Type B pancreatic cell (in vitro differentiated cells): ENCODE results near the gene CIC. TPM values are rescaled to one million over a fixed set of nuclear protein-coding genes. Genes with fewer than 3 reads are reported as not detected.

ENCODE experiments used
- DNase-seq: peaks from one replicate; pipeline ENCODE4 v3.0.0; 2021; ENCODE audit warnings: mixed read lengths; ENCODE audit not compliant: unreplicated experiment; ENCODE audit errors: extremely low spot score
- H3K27ac Mint-ChIP-seq: 2 replicates; pipeline ENCODE4 v1.8.0; 2021; ENCODE audit warnings: mild to moderate bottlenecking, mixed read lengths
- H3K27me3 Mint-ChIP-seq: 2 replicates; pipeline ENCODE4 v1.8.0; 2021; ENCODE audit warnings: mixed read lengths
- H3K36me3 Mint-ChIP-seq: 2 replicates; pipeline ENCODE4 v1.8.0; 2021; ENCODE audit warnings: mixed read lengths
- H3K4me1 Mint-ChIP-seq: one replicate; pipeline ENCODE4 v1.8.0; 2021; ENCODE audit warnings: mixed read lengths; ENCODE audit not compliant: unreplicated experiment
- H3K4me3 Mint-ChIP-seq: 2 replicates; pipeline ENCODE4 v1.8.0; 2021; ENCODE audit warnings: mild to moderate bottlenecking, mixed read lengths
- H3K9me3 Mint-ChIP-seq: 2 replicates; pipeline ENCODE4 v1.8.0; 2021; ENCODE audit warnings: mixed read lengths
- CTCF ChIP-seq: fragments of 200-600 bp; sonication (generic); conservative IDR thresholded peaks from 2 replicates; pipeline ENCODE4 v1.5.0; 2021; ENCODE audit warnings: antibody characterized with exemption, mild to moderate bottlenecking
- total RNA-seq: library from RNA; stranded (reverse); gene quantifications from 2 replicates; pipeline ENCODE4 v1.2.1, GENCODE V29; 2021; ENCODE audit warnings: low replicate concordance

The CIC gene
- total RNA-seq, 1 donor from 2014 or later = 70.3 TPM

GRCh38 chr19:42268142-42268703, 829 bp upstream of the CIC start:
- no peak overlapping the region for H3K4me3 Mint-ChIP-seq
- no peak for TF ChIP-seq CTCF
- H3K27ac Mint-ChIP-seq = no peak overlapping the region
- DNase-seq = peak; percentile 98
- peaks cover 30% of the 10 kb centered on the region for H3K4me1 Mint-ChIP-seq
- H3K9me3 Mint-ChIP-seq = no peaks in the 10 kb centered on the region
- H3K27me3 Mint-ChIP-seq = no peaks in the 10 kb centered on the region
- H3K36me3 Mint-ChIP-seq = no peaks in the 10 kb centered on the region

- H3K36me3 Mint-ChIP-seq = no peaks in the 10 kb centered on the region
- no peaks in the 10 kb centered on the region for H3K9me3 Mint-ChIP-seq
- no peak for DNase-seq
- no peak for TF ChIP-seq CTCF
- H3K27ac Mint-ChIP-seq = no peak overlapping the region
- no peaks in the 10 kb centered on the region for H3K27me3 Mint-ChIP-seq
- H3K4me3 Mint-ChIP-seq = no peak overlapping the region
- H3K4me1 Mint-ChIP-seq = peaks cover 30% of the 10 kb centered on the region
These were observed 660 bp downstream of the CIC start for GRCh38 chr19:42269478-42270345.

- Mint-ChIP-seq H3K27ac (no peak overlapping the region), H3K4me3 (no peak overlapping the region), H3K9me3 (no peaks in the 10 kb centered on the region), H3K4me1 (peaks cover 34% of the 10 kb centered on the region), H3K36me3 (no peaks in the 10 kb centered on the region), H3K27me3 (no peaks in the 10 kb centered on the region)
- DNase-seq = no peak
- no peak for TF ChIP-seq CTCF
These were observed 1.4 kb downstream of the CIC start for GRCh38 chr19:42270346-42271044.

GRCh38 chr19:42271045-42271419, 2.0 kb downstream of the CIC start:
- DNase-seq = no peak
- peaks cover 32% of the 10 kb centered on the region for H3K4me1 Mint-ChIP-seq
- no peak for TF ChIP-seq CTCF
- no peaks in the 10 kb centered on the region for H3K27me3 Mint-ChIP-seq
- H3K27ac Mint-ChIP-seq = no peak overlapping the region
- peak overlapping the region; percentile 75 for H3K4me3 Mint-ChIP-seq
- peaks cover under 1% of the 10 kb centered on the region for H3K36me3 Mint-ChIP-seq
- H3K9me3 Mint-ChIP-seq = no peaks in the 10 kb centered on the region

- TF ChIP-seq CTCF = no peak
- H3K4me3 Mint-ChIP-seq = no peak overlapping the region
- peaks cover 3% of the 10 kb centered on the region for H3K36me3 Mint-ChIP-seq
- H3K9me3 Mint-ChIP-seq = no peaks in the 10 kb centered on the region
- DNase-seq = no peak
- no peak overlapping the region for H3K27ac Mint-ChIP-seq
- peaks cover 36% of the 10 kb centered on the region for H3K4me1 Mint-ChIP-seq
- no peaks in the 10 kb centered on the region for H3K27me3 Mint-ChIP-seq
These were observed 2.9 kb downstream of the CIC start for GRCh38 chr19:42271861-42272534.
